Liver (tissue), 9 donors: ENCODE results near the gene LMTK3. TPM values are rescaled to one million over a fixed set of nuclear protein-coding genes. Genes with fewer than 3 reads are reported as not detected.

Experiments
- DNase-seq: peaks from one replicate; pipeline ENCODE4 v3.0.0-alpha.2; 2017; ENCODE audit warnings: low spot score
- H3K27ac ChIP-seq, 2 donors: one replicate each; pipeline ENCODE4 v1.7.0; 2013; ENCODE audit warnings: inconsistent platforms in 2 of 2, low read length in 2 of 2, control low read depth in 1 of 2, low read depth in 1 of 2, mild to moderate bottlenecking in 1 of 2
- H3K27me3 ChIP-seq, 4 donors: one replicate each; pipeline versions ENCODE4 v1.6.1 to v1.7.0; 2013; ENCODE audit warnings: low read length in 3 of 4, inconsistent platforms in 1 of 4, mild to moderate bottlenecking in 1 of 4, moderate library complexity in 1 of 4; ENCODE audit not compliant: control insufficient read depth in 4 of 4, insufficient read depth in 4 of 4
- H3K36me3 ChIP-seq, 4 donors: one replicate each; pipeline versions ENCODE4 v1.6.1 to v1.7.0; 2013; ENCODE audit warnings: low read length in 3 of 4, mild to moderate bottlenecking in 3 of 4, low read depth in 1 of 4, moderate library complexity in 1 of 4; ENCODE audit not compliant: control insufficient read depth in 4 of 4, insufficient read depth in 3 of 4
- H3K4me1 ChIP-seq, 4 donors: one replicate each; pipeline versions ENCODE4 v1.6.1 to v1.7.0; 2013; ENCODE audit warnings: low read length in 3 of 4, mild to moderate bottlenecking in 3 of 4, moderate library complexity in 1 of 4; ENCODE audit not compliant: control insufficient read depth in 4 of 4, insufficient read depth in 4 of 4
- H3K4me3 ChIP-seq, 3 donors: one replicate each; pipeline versions ENCODE4 v1.6.1 to v1.7.0; 2013; ENCODE audit warnings: low read length in 3 of 3, control low read depth in 1 of 3, low read depth in 1 of 3, mild to moderate bottlenecking in 1 of 3
- H3K9ac ChIP-seq, 2 donors: one replicate each; pipeline ENCODE4 v1.7.0; 2013; ENCODE audit warnings: low read length in 2 of 2, mild to moderate bottlenecking in 2 of 2, moderate library complexity in 2 of 2, control low read depth in 1 of 2, low read depth in 1 of 2
- H3K9me3 ChIP-seq, 4 donors: one replicate each; pipeline versions ENCODE4 v1.6.1 to v1.7.0; 2013; ENCODE audit warnings: low read length in 3 of 4; ENCODE audit not compliant: control insufficient read depth in 4 of 4
- EGR1 ChIP-seq, 2 donors: IDR thresholded peaks; 2 replicates each; pipeline ENCODE4 v1.6.1; 2016 to 2018; ENCODE audit warnings: antibody characterized with exemption in 2 of 2, low read depth in 2 of 2
- FOXA1 ChIP-seq: IDR thresholded peaks from 2 replicates; pipeline ENCODE4 v1.6.1; 2016; ENCODE audit warnings: antibody characterized with exemption
- FOXA2 ChIP-seq: IDR thresholded peaks from 2 replicates; pipeline ENCODE4 v1.6.1; 2016; ENCODE audit warnings: antibody characterized with exemption
- GABPA ChIP-seq, 2 donors: IDR thresholded peaks in 1 of 2; conservative IDR thresholded peaks in 1 of 2; 2 replicates each; pipeline ENCODE4 v1.6.1; 2016; ENCODE audit warnings: antibody characterized with exemption in 2 of 2, mild to moderate bottlenecking in 1 of 2, moderate library complexity in 1 of 2
- HNF4A ChIP-seq, 2 donors: conservative IDR thresholded peaks; 2 replicates each; pipeline ENCODE4 v1.6.1; 2016; ENCODE audit warnings: antibody characterized with exemption in 2 of 2, mild to moderate bottlenecking in 2 of 2
- HNF4G ChIP-seq: IDR thresholded peaks from 2 replicates; pipeline ENCODE4 v1.6.1; 2016; ENCODE audit warnings: antibody characterized with exemption
- JUND ChIP-seq, 2 donors: IDR thresholded peaks; 2 replicates each; pipeline ENCODE4 v1.6.1; 2016; ENCODE audit warnings: antibody characterized with exemption in 2 of 2
- MAX ChIP-seq: IDR thresholded peaks from 2 replicates; pipeline ENCODE4 v1.6.1; 2016; ENCODE audit warnings: antibody characterized with exemption
- NR2F2 ChIP-seq: IDR thresholded peaks from 2 replicates; pipeline ENCODE4 v1.6.1; 2016; ENCODE audit warnings: antibody characterized with exemption
- RAD21 ChIP-seq, 2 donors: IDR thresholded peaks; 2 replicates each; pipeline ENCODE4 v1.6.1; 2016; ENCODE audit warnings: antibody characterized with exemption in 2 of 2, mild to moderate bottlenecking in 2 of 2
- RXRA ChIP-seq, 2 donors: IDR thresholded peaks; 2 replicates each; pipeline ENCODE4 v1.6.1; 2017 to 2018; ENCODE audit warnings: antibody characterized with exemption in 2 of 2, mild to moderate bottlenecking in 1 of 2
- SP1 ChIP-seq: IDR thresholded peaks from 2 replicates; pipeline ENCODE4 v1.6.1; 2018; ENCODE audit warnings: antibody characterized with exemption, mild to moderate bottlenecking
- TAF1 ChIP-seq: conservative IDR thresholded peaks from 2 replicates; pipeline ENCODE4 v1.6.1; 2016; ENCODE audit warnings: antibody characterized with exemption, mild to moderate bottlenecking
- YY1 ChIP-seq: IDR thresholded peaks from 2 replicates; pipeline ENCODE4 v1.6.1; 2016; ENCODE audit warnings: antibody characterized with exemption, mild to moderate bottlenecking
- ZBTB33 ChIP-seq: IDR thresholded peaks from 2 replicates; pipeline ENCODE4 v1.6.1; 2016; ENCODE audit warnings: antibody characterized with exemption
- WGBS: extraction: QIAGEN DNeasy Blood & Tissue Kit; methylation state at CpG from one replicate; pipeline ENCODE4 v1.1.7; 2013; 5-methylcytosine and 5-hydroxymethylcytosine counted together
- polyA plus RNA-seq, 2 donors: library from polyadenylated mRNA; stranded (reverse) in 1 of 2; unstranded in 1 of 2; fragments of 200-250 nt in 1 of 2; fragments of >200 nt in 1 of 2; fragmentation: Nextera tagmentation in 1 of 2; extraction: Ambion mirVana in 1 of 2; gene quantifications; one replicate each; pipeline versions ENCODE4 v1.2.1 to v1.2.3, GENCODE V29; 2013 to 2015
- total RNA-seq, 2 donors: library from RNA; depleted of rRNA; stranded (reverse); fragments of >200 nt; gene quantifications; one replicate each; pipeline ENCODE4 v1.2.3, GENCODE V29; 2014
- TF ChIP-seq, protein P1 (sequence below): fragments of 150-350 bp; IDR thresholded peaks from 2 replicates; pipeline ENCODE4 v1.5.1; 2017; ENCODE audit warnings: improper control_type of control experiment, low read depth, low read length; ENCODE audit not compliant: missing input control
- TF ChIP-seq, protein P2 (sequence below): IDR thresholded peaks from 2 replicates; pipeline ENCODE4 v1.6.1; 2016; ENCODE audit warnings: antibody characterized with exemption, mild to moderate bottlenecking
- TF ChIP-seq, protein P3 (sequence below): IDR thresholded peaks from 2 replicates; pipeline ENCODE4 v1.6.1; 2016; ENCODE audit warnings: antibody characterized with exemption
- donor health status: healthy.
- donor health status: healthy.
- donor health status: healthy.
- donor health status: healthy.
- donor health status: healthy.

Gene LMTK3
- total and polyA plus RNA-seq, 4 donors: 0.08 TPM; not detected in 2

DNA sequence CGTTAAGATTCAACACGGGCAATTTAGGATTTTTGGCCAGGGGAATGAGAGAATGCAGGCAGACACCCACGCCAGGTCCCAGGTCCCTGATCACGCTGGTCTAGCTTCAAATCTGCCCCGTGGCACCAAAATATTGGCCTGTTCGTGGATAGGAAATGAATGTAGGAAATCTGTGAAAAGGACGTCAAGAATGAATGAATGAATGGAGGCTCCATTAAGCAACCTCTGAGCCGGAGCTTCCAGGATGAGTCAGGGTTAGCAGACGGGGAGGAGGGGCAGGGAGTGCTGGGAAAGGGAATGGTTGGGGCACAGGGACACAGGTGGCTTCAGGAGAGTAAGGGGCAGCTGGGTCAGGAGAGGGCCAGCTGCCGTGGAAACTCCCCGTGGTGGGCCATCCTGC, 44.5 kb upstream of the LMTK3 start:
- no peak for DNase-seq
- TF ChIP-seq FOXA2 (no peak), GABPA (IDR thresholded peaks at IDR 0.05 in 1 of 2, conservative IDR thresholded peaks at IDR 0.05 in 1 of 2) (no peak), JUND (IDR thresholded peaks at IDR 0.05) (no peak), HNF4A (conservative IDR thresholded peaks at IDR 0.05) (no peak), SP1 (no peak), MAX (no peak), TAF1 (no peak)
- no peaks in the 10 kb centered on the region for H3K9me3 ChIP-seq
- no peak overlapping the region for H3K4me3 ChIP-seq
- no peak overlapping the region for H3K9ac ChIP-seq
- H3K27me3 ChIP-seq: peaks cover 0 to 6% (median 0%) of the 10 kb centered on the region in 4 donors
- H3K36me3 ChIP-seq: no peaks in the 10 kb centered on the region
- no peaks in the 10 kb centered on the region for H3K4me1 ChIP-seq
- no peak overlapping the region for H3K27ac ChIP-seq
- WGBS: 62% methylated on average over 11 of the region's 11 CpGs

DNA sequence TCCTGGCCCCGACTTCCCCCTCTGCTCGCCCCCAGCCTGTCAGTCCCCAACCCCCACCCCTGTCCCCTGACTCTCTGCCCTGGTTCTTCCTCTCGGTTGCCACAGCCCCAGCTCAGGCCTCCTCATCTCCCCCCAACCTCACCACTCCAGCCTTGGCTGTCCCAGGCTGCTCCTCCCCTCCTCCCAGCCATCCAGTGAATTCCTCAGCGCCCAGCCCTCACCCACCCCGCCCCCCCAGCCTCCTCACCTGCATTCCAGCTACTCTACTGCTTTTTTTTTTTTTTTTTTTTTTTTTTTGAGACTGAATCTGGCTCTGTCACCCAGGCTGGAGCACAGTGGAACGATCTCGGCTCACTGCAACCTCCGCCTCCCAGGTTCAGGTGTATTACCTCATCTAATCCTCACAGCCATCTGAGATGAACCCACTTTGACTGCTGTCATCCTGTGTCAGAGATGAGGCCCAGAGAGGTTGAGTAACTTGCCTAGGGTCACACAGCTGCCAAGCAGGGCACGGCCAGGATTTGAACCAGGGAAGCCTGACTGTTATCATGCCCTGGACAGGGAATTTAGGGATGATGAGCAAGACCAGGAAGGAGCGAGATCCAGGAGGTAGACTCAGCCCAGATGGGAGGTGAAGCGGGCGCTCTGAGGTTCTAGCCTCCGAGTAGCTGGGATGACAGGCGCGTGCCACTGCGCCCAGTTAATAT, 42.9 kb upstream of the LMTK3 start:
- Histone ChIP-seq H3K4me3 (no peak overlapping the region), H3K27me3 (peaks cover 0 to 6% (median 0%) of the 10 kb centered on the region in 4 donors), H3K27ac (no peak overlapping the region), H3K4me1 (no peaks in the 10 kb centered on the region), H3K36me3 (no peaks in the 10 kb centered on the region), H3K9me3 (no peaks in the 10 kb centered on the region), H3K9ac (no peak overlapping the region)
- WGBS: 64% methylated on average over 16 of the region's 16 CpGs
- TF ChIP-seq RAD21 (IDR thresholded peaks at IDR 0.05): no peak
- no peak for TF ChIP-seq YY1
- TF ChIP-seq SP1: no peak
- TF ChIP-seq, protein P1, sequence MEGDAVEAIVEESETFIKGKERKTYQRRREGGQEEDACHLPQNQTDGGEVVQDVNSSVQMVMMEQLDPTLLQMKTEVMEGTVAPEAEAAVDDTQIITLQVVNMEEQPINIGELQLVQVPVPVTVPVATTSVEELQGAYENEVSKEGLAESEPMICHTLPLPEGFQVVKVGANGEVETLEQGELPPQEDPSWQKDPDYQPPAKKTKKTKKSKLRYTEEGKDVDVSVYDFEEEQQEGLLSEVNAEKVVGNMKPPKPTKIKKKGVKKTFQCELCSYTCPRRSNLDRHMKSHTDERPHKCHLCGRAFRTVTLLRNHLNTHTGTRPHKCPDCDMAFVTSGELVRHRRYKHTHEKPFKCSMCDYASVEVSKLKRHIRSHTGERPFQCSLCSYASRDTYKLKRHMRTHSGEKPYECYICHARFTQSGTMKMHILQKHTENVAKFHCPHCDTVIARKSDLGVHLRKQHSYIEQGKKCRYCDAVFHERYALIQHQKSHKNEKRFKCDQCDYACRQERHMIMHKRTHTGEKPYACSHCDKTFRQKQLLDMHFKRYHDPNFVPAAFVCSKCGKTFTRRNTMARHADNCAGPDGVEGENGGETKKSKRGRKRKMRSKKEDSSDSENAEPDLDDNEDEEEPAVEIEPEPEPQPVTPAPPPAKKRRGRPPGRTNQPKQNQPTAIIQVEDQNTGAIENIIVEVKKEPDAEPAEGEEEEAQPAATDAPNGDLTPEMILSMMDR: no peak
- no peak for TF ChIP-seq MAX
- TF ChIP-seq HNF4A (conservative IDR thresholded peaks at IDR 0.05): no peak
- no peak for TF ChIP-seq ZBTB33
- TF ChIP-seq NR2F2: no peak
- no peak for TF ChIP-seq GABPA (IDR thresholded peaks at IDR 0.05 in 1 of 2, conservative IDR thresholded peaks at IDR 0.05 in 1 of 2)
- TF ChIP-seq TAF1: no peak
- TF ChIP-seq RXRA (IDR thresholded peaks at IDR 0.05): no peak
- TF ChIP-seq FOXA2: no peak
- TF ChIP-seq, protein P2, sequence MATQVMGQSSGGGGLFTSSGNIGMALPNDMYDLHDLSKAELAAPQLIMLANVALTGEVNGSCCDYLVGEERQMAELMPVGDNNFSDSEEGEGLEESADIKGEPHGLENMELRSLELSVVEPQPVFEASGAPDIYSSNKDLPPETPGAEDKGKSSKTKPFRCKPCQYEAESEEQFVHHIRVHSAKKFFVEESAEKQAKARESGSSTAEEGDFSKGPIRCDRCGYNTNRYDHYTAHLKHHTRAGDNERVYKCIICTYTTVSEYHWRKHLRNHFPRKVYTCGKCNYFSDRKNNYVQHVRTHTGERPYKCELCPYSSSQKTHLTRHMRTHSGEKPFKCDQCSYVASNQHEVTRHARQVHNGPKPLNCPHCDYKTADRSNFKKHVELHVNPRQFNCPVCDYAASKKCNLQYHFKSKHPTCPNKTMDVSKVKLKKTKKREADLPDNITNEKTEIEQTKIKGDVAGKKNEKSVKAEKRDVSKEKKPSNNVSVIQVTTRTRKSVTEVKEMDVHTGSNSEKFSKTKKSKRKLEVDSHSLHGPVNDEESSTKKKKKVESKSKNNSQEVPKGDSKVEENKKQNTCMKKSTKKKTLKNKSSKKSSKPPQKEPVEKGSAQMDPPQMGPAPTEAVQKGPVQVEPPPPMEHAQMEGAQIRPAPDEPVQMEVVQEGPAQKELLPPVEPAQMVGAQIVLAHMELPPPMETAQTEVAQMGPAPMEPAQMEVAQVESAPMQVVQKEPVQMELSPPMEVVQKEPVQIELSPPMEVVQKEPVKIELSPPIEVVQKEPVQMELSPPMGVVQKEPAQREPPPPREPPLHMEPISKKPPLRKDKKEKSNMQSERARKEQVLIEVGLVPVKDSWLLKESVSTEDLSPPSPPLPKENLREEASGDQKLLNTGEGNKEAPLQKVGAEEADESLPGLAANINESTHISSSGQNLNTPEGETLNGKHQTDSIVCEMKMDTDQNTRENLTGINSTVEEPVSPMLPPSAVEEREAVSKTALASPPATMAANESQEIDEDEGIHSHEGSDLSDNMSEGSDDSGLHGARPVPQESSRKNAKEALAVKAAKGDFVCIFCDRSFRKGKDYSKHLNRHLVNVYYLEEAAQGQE: no peak
- TF ChIP-seq, protein P3, sequence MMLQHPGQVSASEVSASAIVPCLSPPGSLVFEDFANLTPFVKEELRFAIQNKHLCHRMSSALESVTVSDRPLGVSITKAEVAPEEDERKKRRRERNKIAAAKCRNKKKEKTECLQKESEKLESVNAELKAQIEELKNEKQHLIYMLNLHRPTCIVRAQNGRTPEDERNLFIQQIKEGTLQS: no peak
- no peak for TF ChIP-seq HNF4G
- no peak for TF ChIP-seq JUND (IDR thresholded peaks at IDR 0.05)
- TF ChIP-seq FOXA1: no peak
- no peak for TF ChIP-seq EGR1 (IDR thresholded peaks at IDR 0.05; ENCODE audit: low read depth in 2 of 2)
- DNase-seq: no peak
